ENCODE results near the gene DAB1. TPM values are rescaled to one million over a fixed set of nuclear protein-coding genes. Genes with fewer than 3 reads are reported as not detected.

DAB1 gene
- total RNA-seq, 1 experiment from 2014 or later = not detected

GRCh38 chr1:57093122-57093521 is 330.7 kb downstream of the DAB1 start:
- ChIA-PET CTCF (no interaction called here), POLR2A (no interaction called here), RAD21 (ENCODE audit: low non-redundant PET in 1 of 2, low total read pairs in 2 of 2, uncharacterized antibody in 2 of 2, unreplicated experiment in 2 of 2) (no interaction called here)
- DNase-seq (ENCODE audit: low read depth, low spot score) = no peak
- H2AFZ ChIP-seq (ENCODE audit: low read depth, low read length, poor library complexity, severe bottlenecking) = no peak overlapping the region
- no peaks in the 10 kb centered on the region for H3K79me2 ChIP-seq (ENCODE audit: insufficient read depth, low read length)
- no peak overlapping the region for H3K27ac ChIP-seq (ENCODE audit: low read depth, low read length)
- no peak overlapping the region for H3K9ac ChIP-seq (ENCODE audit: low read length)
- no peaks in the 10 kb centered on the region for H3K4me1 ChIP-seq (ENCODE audit: control insufficient read depth in 1 of 2, insufficient read depth in 2 of 2, low read length in 2 of 2)
- no peaks in the 10 kb centered on the region for H4K20me1 ChIP-seq (ENCODE audit: insufficient read depth)
- no peak for ATAC-seq
- H3K4me3 ChIP-seq (replicated peaks in 1 of 2; ENCODE audit: low read depth in 1 of 2, low read length in 2 of 2) = no peak overlapping the region
- H3K9me2 ChIP-seq (ENCODE audit: insufficient read depth) = no peaks in the 10 kb centered on the region
- no peak overlapping the region for H3K4me2 ChIP-seq (ENCODE audit: low read length)
- intact Hi-C loops (cut with micrococcal nuclease) = no loop called here
- no peaks in the 10 kb centered on the region for H3K36me3 ChIP-seq (ENCODE audit: control insufficient read depth in 1 of 2, insufficient read depth in 2 of 2, low read length in 2 of 2)
- no TSS peak for BruUV-seq (replicated peaks)
- no peaks in the 10 kb centered on the region for H3K27me3 ChIP-seq (ENCODE audit: insufficient read depth, low read length)
- no peak for TF ChIP-seq EZH2phosphoT487 (IDR thresholded peaks at IDR 0.05; ENCODE audit: borderline replicate concordance)
- TF ChIP-seq CBX3 (IDR thresholded peaks at IDR 0.05; ENCODE audit: low read depth) = no peak
- no peak for TF ChIP-seq YY1 (IDR thresholded peaks at IDR 0.05; ENCODE audit: extremely low read depth, insufficient replicate concordance, low read depth, low read length)
- TF ChIP-seq SRF (IDR thresholded peaks at IDR 0.05; ENCODE audit: low read depth) = no peak
- no peak for TF ChIP-seq JUND (IDR thresholded peaks at IDR 0.05)
- TF ChIP-seq CEBPB (IDR thresholded peaks at IDR 0.05; ENCODE audit: low read depth) = no peak
- no peak for TF ChIP-seq REST (IDR thresholded peaks at IDR 0.05; ENCODE audit: low read depth)
- H3K9me3 ChIP-seq (ENCODE audit: control insufficient read depth in 1 of 2, insufficient read depth in 1 of 2, low read depth in 1 of 2, low read length in 2 of 2) = no peaks in the 10 kb centered on the region

GRCh38 chr1:57091642-57092041 is 332.2 kb downstream of the DAB1 start:
- ATAC-seq (no peak), DNase-seq (ENCODE audit: low read depth, low spot score) (no peak)
- H3K27ac ChIP-seq (ENCODE audit: low read depth, low read length) = no peak overlapping the region
- ChIA-PET RAD21 (ENCODE audit: low non-redundant PET in 1 of 2, low total read pairs in 2 of 2, uncharacterized antibody in 2 of 2, unreplicated experiment in 2 of 2) (no interaction called here), CTCF (no interaction called here), POLR2A (no interaction called here)
- no peak overlapping the region for H2AFZ ChIP-seq (ENCODE audit: low read depth, low read length, poor library complexity, severe bottlenecking)
- BruUV-seq (replicated peaks) = no TSS peak
- H3K9me3 ChIP-seq (ENCODE audit: control insufficient read depth in 1 of 2, insufficient read depth in 1 of 2, low read depth in 1 of 2, low read length in 2 of 2) = no peaks in the 10 kb centered on the region
- no peaks in the 10 kb centered on the region for H3K79me2 ChIP-seq (ENCODE audit: insufficient read depth, low read length)
- no peak overlapping the region for H3K4me3 ChIP-seq (replicated peaks in 1 of 2; ENCODE audit: low read depth in 1 of 2, low read length in 2 of 2)
- intact Hi-C loops (cut with micrococcal nuclease) = no loop called here
- H3K36me3 ChIP-seq (ENCODE audit: control insufficient read depth in 1 of 2, insufficient read depth in 2 of 2, low read length in 2 of 2) = no peaks in the 10 kb centered on the region
- no peaks in the 10 kb centered on the region for H3K4me1 ChIP-seq (ENCODE audit: control insufficient read depth in 1 of 2, insufficient read depth in 2 of 2, low read length in 2 of 2)
- H3K9me2 ChIP-seq (ENCODE audit: insufficient read depth) = no peaks in the 10 kb centered on the region
- no peaks in the 10 kb centered on the region for H4K20me1 ChIP-seq (ENCODE audit: insufficient read depth)
- no peaks in the 10 kb centered on the region for H3K27me3 ChIP-seq (ENCODE audit: insufficient read depth, low read length)
- H3K9ac ChIP-seq (ENCODE audit: low read length) = no peak overlapping the region
- H3K4me2 ChIP-seq (ENCODE audit: low read length) = no peak overlapping the region
- no peak for TF ChIP-seq MAX (IDR thresholded peaks at IDR 0.05)
- no peak for TF ChIP-seq JUND (IDR thresholded peaks at IDR 0.05)
- no peak for TF ChIP-seq TCF7L2 (IDR thresholded peaks at IDR 0.05; ENCODE audit: borderline replicate concordance, extremely low read depth, insufficient read depth, insufficient read length)
- TF ChIP-seq ZBTB33 (IDR thresholded peaks at IDR 0.05; ENCODE audit: extremely low read depth, insufficient replicate concordance, low read length) = no peak
- no peak for TF ChIP-seq EGR1 (IDR thresholded peaks at IDR 0.05; ENCODE audit: low read depth)
- no peak for TF ChIP-seq ZFX (IDR thresholded peaks at IDR 0.05)
- no peak for TF ChIP-seq ATF3 (IDR thresholded peaks at IDR 0.05)
- TF ChIP-seq FOSL1 (IDR thresholded peaks at IDR 0.05; ENCODE audit: low read depth) = no peak
- no peak for TF ChIP-seq POLR2A (IDR thresholded peaks at IDR 0.05; ENCODE audit: borderline replicate concordance, extremely low read depth, insufficient read depth, insufficient read length)

Measured in HCT116 (cell line).